HL-60 (cell line): ENCODE results near the gene ACSF3.

Experiments used
- DNase-seq, 2 experiments: peaks; one replicate each; pipeline ENCODE4 v3.0.0-alpha.2; 2010 to 2020; ENCODE audit warnings: low read depth in 1 of 2, low spot score in 1 of 2
- H3K27ac ChIP-seq: fragments of 250-450 bp; sonication (Bioruptor Pico); replicated peaks from 2 replicates; pipeline ENCODE4 v1.5.1; 2020; ENCODE audit warnings: mild to moderate bottlenecking, moderate library complexity
- H3K27me3 ChIP-seq: fragments of 250-450 bp; sonication (Bioruptor Pico); 2 replicates; pipeline ENCODE4 v1.5.1; 2021; ENCODE audit warnings: mild to moderate bottlenecking, moderate library complexity; ENCODE audit not compliant: insufficient read depth, poor library complexity, severe bottlenecking
- H3K4me3 ChIP-seq: replicated peaks from 2 replicates; pipeline ENCODE4 v1.5.1; 2011; ENCODE audit warnings: mild to moderate bottlenecking, control low read depth, low read length; ENCODE audit not compliant: insufficient read depth
- GABPA ChIP-seq: IDR thresholded peaks from 2 replicates; pipeline ENCODE4 v1.6.1; 2012; ENCODE audit warnings: low read depth
- POLR2AphosphoS5 ChIP-seq: IDR thresholded peaks from 2 replicates; pipeline ENCODE4 v1.6.1; 2012; ENCODE audit warnings: low read depth
- SPI1 ChIP-seq: IDR thresholded peaks from 2 replicates; pipeline ENCODE4 v1.6.1; 2012; ENCODE audit warnings: low read depth, mild to moderate bottlenecking, borderline replicate concordance
- TF ChIP-seq, protein P1 (sequence below): IDR thresholded peaks from 2 replicates; pipeline ENCODE4 v1.6.1; 2012; ENCODE audit warnings: low read depth; ENCODE audit not compliant: insufficient replicate concordance
- TF ChIP-seq, protein P2 (sequence below): IDR thresholded peaks from one replicate; pipeline ENCODE4 v1.5.1; 2011; ENCODE audit warnings: low read length, control low read depth, inconsistent platforms; ENCODE audit not compliant: insufficient read depth

ACSF3 gene

DNA sequence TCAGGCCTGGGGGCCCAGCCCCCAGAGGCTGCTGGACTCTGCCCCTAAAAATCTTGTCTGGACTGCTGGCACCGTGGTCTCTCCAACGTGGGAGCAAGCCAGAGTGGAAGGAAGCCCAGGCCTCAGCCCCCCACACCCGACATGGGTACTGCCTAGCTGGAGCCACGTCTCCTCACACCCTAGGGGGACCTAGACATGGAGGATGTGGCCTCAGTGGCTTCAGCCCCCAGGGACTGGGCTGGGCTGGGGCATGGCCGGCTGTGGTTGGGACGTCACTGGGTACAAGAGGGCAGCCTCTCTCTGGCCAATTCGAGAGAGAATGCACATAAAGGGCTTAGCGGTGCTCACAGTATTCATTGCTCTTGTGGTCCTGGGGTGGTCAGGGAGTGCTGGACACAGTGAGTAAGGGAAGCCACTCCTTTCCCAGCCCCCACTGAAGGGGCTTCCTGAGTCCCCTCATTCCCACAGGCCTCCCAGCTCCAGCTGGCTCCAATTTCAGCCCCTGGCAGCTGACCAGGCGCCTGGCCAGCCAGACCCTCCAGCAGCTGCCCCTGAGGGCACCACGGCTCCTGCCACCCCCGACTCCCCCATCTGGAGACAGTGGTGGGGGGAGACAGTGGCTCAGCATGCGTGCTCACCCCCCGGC, 79.0 kb downstream of the ACSF3 start:
- Histone ChIP-seq H3K4me3 (no peak overlapping the region), H3K27me3 (no peaks in the 10 kb centered on the region), H3K27ac (no peak overlapping the region)
- no peak for DNase-seq
- TF ChIP-seq POLR2AphosphoS5, result no peak
- no peak for TF ChIP-seq GABPA
- TF ChIP-seq, protein P1, sequence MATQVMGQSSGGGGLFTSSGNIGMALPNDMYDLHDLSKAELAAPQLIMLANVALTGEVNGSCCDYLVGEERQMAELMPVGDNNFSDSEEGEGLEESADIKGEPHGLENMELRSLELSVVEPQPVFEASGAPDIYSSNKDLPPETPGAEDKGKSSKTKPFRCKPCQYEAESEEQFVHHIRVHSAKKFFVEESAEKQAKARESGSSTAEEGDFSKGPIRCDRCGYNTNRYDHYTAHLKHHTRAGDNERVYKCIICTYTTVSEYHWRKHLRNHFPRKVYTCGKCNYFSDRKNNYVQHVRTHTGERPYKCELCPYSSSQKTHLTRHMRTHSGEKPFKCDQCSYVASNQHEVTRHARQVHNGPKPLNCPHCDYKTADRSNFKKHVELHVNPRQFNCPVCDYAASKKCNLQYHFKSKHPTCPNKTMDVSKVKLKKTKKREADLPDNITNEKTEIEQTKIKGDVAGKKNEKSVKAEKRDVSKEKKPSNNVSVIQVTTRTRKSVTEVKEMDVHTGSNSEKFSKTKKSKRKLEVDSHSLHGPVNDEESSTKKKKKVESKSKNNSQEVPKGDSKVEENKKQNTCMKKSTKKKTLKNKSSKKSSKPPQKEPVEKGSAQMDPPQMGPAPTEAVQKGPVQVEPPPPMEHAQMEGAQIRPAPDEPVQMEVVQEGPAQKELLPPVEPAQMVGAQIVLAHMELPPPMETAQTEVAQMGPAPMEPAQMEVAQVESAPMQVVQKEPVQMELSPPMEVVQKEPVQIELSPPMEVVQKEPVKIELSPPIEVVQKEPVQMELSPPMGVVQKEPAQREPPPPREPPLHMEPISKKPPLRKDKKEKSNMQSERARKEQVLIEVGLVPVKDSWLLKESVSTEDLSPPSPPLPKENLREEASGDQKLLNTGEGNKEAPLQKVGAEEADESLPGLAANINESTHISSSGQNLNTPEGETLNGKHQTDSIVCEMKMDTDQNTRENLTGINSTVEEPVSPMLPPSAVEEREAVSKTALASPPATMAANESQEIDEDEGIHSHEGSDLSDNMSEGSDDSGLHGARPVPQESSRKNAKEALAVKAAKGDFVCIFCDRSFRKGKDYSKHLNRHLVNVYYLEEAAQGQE, result no peak
- TF ChIP-seq, protein P2, sequence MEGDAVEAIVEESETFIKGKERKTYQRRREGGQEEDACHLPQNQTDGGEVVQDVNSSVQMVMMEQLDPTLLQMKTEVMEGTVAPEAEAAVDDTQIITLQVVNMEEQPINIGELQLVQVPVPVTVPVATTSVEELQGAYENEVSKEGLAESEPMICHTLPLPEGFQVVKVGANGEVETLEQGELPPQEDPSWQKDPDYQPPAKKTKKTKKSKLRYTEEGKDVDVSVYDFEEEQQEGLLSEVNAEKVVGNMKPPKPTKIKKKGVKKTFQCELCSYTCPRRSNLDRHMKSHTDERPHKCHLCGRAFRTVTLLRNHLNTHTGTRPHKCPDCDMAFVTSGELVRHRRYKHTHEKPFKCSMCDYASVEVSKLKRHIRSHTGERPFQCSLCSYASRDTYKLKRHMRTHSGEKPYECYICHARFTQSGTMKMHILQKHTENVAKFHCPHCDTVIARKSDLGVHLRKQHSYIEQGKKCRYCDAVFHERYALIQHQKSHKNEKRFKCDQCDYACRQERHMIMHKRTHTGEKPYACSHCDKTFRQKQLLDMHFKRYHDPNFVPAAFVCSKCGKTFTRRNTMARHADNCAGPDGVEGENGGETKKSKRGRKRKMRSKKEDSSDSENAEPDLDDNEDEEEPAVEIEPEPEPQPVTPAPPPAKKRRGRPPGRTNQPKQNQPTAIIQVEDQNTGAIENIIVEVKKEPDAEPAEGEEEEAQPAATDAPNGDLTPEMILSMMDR, result no peak
- no peak for TF ChIP-seq SPI1

DNA sequence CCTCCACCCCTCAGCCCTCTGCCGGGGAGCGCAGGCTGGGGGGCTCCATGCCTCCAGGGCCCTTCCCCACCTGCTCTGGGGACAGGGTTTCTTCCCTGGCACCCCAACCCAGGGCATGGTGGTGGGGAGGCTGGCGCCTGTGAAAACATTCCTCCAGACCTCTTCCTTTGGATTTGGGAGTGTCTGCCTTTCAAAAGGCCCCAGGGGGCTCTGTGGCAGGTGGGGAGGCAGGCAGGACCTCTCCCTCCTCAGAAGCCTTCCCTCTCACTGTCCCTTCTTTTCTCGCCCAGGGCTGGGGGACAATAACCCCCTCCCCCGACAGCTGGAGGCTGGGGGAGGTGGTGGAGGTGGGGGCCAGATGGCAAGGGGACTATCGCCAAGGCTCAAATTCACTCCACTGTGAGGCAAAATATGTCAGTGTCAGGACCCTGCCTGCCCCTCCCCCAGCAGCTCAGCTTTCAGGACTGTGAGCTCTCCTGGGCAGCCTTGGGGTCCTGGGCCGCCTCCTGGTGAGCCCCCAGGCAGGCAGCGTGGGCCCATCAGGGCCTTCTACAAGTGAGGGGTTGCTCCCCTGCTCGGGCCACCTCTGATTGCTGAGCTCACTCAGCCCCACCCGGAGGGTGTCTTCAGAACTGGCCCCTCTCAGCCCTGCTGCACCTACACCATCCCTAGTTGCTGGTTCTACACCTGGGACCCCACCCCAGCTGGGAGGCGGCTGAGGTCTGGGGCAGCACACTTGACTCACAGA, 79.7 kb downstream of the ACSF3 start:
- H3K4me3 ChIP-seq, result no peak overlapping the region
- TF ChIP-seq SPI1 (no peak), GABPA (no peak), POLR2AphosphoS5 (no peak)
- TF ChIP-seq, protein P2, result no peak
- TF ChIP-seq, protein P1, result no peak
- no peaks in the 10 kb centered on the region for H3K27me3 ChIP-seq
- DNase-seq, result no peak
- no peak overlapping the region for H3K27ac ChIP-seq

- no peak for DNase-seq
- no peak overlapping the region for H3K27ac ChIP-seq
- no peaks in the 10 kb centered on the region for H3K27me3 ChIP-seq
- no peak overlapping the region for H3K4me3 ChIP-seq
- TF ChIP-seq POLR2AphosphoS5 (no peak), GABPA (no peak), SPI1 (no peak)
- TF ChIP-seq, protein P1, result no peak
- TF ChIP-seq, protein P2, result no peak
Observed at GRCh38 chr16:89174055-89174827, 80.6 kb downstream of the ACSF3 start.
